Activated naive CD4-positive, alpha-beta T cell treated with anti-CD3 and anti-CD28 coated beads, Interleukin-2, amount 50 U/mL, for 24 hours (primary cell): ENCODE results near the gene ASIC1.

Source experiments
- H3K27ac Mint-ChIP-seq: one replicate; pipeline ENCODE4 v1.8.0; 2021; ENCODE audit warnings: mild to moderate bottlenecking, mixed read lengths
- H3K27me3 Mint-ChIP-seq: one replicate; pipeline ENCODE4 v1.8.0; 2021; ENCODE audit warnings: mixed read lengths
- H3K36me3 Mint-ChIP-seq: one replicate; pipeline ENCODE4 v1.8.0; 2021; ENCODE audit warnings: mixed read lengths
- H3K4me1 Mint-ChIP-seq: one replicate; pipeline ENCODE4 v1.8.0; 2021; ENCODE audit warnings: mixed read lengths
- H3K4me3 Mint-ChIP-seq: one replicate; pipeline ENCODE4 v1.8.0; 2021; ENCODE audit warnings: mild to moderate bottlenecking, mixed read lengths
- H3K9me3 Mint-ChIP-seq: one replicate; pipeline ENCODE4 v1.8.0; 2021; ENCODE audit warnings: mixed read lengths

Gene ASIC1

DNA sequence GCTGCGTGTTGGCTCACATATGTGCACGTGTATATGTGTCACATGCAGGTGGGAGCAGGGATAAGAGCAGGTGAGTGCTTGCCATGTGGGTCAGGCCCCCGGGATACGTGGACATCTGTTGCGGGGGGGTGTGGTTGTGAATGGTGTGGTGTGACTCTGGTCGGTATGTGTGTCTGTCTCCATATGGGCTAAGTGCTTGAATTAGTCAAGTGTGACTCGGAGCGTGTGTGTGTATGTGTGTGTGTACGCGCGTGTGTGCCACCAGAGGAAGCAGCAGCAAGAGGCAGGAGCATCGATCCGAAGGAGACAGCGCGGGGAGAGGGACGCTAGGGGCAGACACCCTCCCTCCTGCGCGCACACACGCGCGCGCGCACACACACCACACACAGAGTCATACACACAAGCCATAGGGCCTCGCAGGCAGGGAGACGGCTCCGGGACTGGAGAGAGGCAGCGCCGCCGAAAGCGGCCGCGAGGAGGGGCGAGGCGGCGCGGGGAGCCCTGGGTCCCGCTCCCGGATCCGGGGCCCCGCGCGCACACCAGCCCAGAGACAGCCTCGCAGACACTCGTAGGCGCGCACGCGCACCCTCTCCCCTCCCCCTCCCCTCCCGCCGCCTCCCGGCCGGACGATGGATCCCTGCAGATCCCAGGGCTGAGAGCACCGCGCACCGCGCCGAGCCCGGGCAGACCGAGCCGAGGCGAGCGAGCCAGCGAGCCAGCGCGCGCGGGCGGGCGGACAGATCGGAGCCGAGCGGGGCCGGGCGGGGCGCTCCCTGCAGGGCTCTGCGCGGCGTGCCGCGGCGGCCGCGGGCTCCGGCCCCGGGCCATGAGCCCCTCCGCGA, at the start of gene ASIC1:
Gene ASIC1, plus strand, starts transcription at position 597 of the 842 bp plus-strand sequence. CDS start 1,171 bp downstream, outside the sequence.
- no peaks in the 10 kb centered on the region for H3K36me3 Mint-ChIP-seq
- peaks cover 31% of the 10 kb centered on the region for H3K4me1 Mint-ChIP-seq
- peak within 1 kb of the TSS; percentile 69 for H3K27ac Mint-ChIP-seq
- H3K27me3 Mint-ChIP-seq = peaks cover 21% of the 10 kb centered on the region
- peak within 1 kb of the TSS; percentile 93 for H3K4me3 Mint-ChIP-seq
- no peaks in the 10 kb centered on the region for H3K9me3 Mint-ChIP-seq

DNA sequence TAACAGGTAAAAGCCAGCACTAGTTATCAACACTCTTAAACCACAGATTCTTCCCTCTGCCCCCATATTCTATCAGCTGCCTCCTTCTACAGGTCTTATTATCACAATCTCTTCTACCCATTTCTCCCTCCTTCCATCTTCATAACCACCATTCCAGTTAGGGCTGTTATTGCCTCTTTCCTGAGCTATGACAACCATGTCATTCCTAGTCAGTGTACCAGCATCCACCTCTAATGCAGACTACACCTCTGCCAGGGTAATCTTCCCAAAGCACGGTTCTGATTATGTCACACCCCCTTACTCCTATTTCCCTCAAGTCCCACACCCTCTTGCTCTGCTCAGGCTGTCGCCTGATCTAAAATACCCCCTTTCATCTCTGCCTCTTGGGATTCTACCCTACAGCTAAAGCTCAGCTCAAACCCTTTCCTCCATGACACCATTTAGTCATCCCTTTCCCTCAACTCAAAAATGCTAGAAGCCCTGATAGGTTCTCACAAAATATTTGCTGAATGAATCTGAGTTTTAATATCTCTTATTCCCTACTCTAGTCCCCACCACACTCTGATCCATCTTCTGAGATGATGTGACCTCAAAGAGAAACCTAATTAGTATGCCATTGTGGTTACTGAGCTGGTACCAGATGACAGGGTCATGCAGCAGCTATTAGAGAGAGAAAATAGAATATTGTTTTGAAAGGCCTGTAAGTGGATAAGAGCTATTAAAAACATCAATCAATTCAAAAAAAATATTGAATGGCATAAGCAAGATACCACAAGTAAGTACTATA, 43.8 kb upstream of the ASIC1 start:
- H3K4me3 Mint-ChIP-seq = no peak overlapping the region
- H3K27me3 Mint-ChIP-seq = no peaks in the 10 kb centered on the region
- peaks cover 4% of the 10 kb centered on the region for H3K4me1 Mint-ChIP-seq
- H3K27ac Mint-ChIP-seq = no peak overlapping the region
- H3K9me3 Mint-ChIP-seq = no peaks in the 10 kb centered on the region
- peaks cover 6% of the 10 kb centered on the region for H3K36me3 Mint-ChIP-seq

DNA sequence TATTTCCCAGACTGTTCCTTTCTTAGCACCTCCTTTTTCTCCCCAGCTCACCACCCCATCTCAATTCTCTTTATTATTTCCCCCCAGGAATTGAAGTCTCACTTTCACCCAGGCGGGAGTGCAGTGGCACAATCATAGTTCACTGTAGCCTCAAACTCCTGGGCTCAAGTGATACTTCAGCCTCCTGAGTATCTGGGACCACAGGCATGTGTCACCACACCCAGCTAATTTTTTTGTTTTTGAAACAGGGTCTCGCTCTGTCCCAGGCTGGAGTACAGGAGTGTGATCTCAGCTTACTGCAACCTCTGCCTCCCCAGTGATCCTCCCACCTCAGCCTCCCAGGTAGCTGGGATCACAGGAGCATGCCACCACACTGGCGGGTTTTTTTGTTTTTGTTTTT, 43.1 kb upstream of the ASIC1 start:
- Mint-ChIP-seq H3K4me1 (peaks cover 4% of the 10 kb centered on the region), H3K36me3 (peaks cover 6% of the 10 kb centered on the region)

DNA sequence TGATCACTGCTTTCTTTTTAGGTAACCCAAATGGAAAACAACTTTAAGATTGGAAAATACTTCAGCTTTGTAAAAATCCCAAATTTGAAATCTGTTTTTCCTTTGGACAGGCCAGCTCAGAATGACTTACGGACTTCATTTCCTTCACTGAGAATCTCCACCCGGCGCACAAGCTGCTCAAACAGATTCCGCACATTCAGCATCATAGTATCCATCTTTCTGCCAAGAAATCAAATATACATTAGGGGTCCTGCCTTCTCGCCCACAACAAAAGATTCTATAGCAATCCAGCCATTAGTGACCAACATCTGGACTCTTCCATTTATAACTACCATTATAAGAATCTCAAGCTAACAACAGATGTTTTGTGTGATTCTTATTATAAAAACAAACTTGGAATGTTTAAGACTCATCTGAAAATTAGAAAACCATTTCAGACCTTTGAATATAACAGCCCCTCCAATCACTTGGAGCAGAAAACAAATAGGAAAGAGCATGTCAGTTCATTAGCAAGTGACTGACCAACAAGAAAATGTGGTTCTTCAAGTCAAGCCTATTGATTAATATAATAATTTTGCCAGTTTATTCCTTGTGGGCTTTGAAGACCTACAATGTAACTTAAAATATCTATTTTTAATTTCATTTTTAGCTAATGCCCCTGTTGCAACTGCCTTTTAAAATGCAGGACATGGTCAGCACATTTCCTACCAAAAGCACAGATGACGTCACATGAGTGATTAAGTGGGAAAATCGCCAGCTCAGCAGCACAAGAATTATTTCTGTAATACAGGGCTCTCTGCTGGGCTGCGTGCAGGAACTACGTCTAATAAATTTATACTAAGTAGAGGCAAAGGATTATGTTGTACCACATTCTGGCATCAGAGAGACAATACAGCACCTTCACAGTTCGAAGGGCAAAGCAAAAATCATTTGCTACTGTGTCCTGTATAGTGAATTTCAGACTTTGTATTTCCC, 40.6 kb upstream of the ASIC1 start:
- Mint-ChIP-seq H3K27ac (no peak overlapping the region), H3K36me3 (peaks cover 6% of the 10 kb centered on the region), H3K4me3 (no peak overlapping the region), H3K27me3 (no peaks in the 10 kb centered on the region), H3K9me3 (no peaks in the 10 kb centered on the region), H3K4me1 (peaks cover 4% of the 10 kb centered on the region)

More for the DNA sequence above, 43.1 kb upstream of the ASIC1 start:
- no peak overlapping the region for H3K4me3 Mint-ChIP-seq
- H3K27ac Mint-ChIP-seq = no peak overlapping the region
- no peaks in the 10 kb centered on the region for H3K27me3 Mint-ChIP-seq
- H3K9me3 Mint-ChIP-seq = no peaks in the 10 kb centered on the region

DNA sequence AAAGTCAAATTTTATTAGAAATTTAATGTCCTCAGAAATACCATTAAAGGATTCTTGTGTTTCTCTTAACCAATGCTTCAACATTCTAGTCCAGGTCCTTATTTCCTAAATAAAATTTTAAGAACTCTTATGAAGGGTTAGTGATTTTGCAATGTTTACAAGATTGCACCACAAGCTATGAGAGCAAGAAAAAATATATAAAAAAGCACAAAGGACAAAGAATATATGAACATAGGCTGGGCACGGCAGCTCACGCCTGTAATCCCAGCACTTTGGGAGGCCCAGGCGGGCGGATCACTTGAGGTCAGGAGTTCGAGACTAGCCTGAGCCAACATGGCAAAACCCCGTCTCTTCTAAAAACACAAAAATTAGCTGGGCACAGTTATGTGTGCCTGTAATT, 39.8 kb upstream of the ASIC1 start:
- Mint-ChIP-seq H3K4me1 (peaks cover 4% of the 10 kb centered on the region), H3K9me3 (no peaks in the 10 kb centered on the region), H3K27ac (no peak overlapping the region), H3K36me3 (peaks cover 6% of the 10 kb centered on the region), H3K27me3 (no peaks in the 10 kb centered on the region), H3K4me3 (no peak overlapping the region)

DNA sequence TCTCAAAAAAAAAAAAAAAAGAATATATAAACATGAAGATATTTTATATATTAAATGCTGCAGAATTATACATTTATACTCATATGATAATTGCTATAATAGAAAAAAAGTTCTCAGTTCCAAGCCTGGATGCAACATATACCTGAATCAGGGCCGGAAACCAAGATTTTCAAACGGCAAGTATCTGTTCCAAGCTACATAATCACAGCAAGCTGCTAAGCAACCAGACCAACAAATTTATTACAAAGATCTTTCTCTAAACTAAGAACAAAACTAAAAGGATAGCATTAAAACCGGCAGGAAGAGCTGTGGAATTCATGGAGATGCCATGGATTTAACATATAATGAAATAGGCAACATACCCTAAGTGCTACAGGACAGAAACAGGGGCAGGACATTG, 39.2 kb upstream of the ASIC1 start:
- H3K4me1 Mint-ChIP-seq = peaks cover 4% of the 10 kb centered on the region
- no peak overlapping the region for H3K27ac Mint-ChIP-seq
- H3K36me3 Mint-ChIP-seq = peaks cover 6% of the 10 kb centered on the region
- no peaks in the 10 kb centered on the region for H3K9me3 Mint-ChIP-seq
- H3K4me3 Mint-ChIP-seq = no peak overlapping the region
- H3K27me3 Mint-ChIP-seq = no peaks in the 10 kb centered on the region

DNA sequence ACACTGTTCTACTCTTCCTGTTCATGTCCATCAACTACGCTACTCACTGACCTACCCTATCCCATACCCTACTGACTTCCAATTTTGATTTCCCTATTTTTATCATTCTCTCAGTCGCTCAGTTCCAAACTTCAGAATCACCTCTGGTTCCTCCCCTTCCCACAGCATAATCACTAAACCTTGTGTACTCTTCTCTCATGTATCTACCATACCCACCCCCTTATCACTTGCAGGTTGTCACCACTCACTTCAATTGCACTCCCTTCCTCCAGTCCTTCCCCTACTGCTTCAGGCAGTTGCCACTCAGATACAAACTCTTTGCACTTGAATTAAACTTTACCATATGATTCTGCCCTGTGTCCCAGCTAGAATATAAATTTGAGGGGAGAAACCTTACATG, 38.4 kb upstream of the ASIC1 start:
- H3K4me3 Mint-ChIP-seq = no peak overlapping the region
- no peaks in the 10 kb centered on the region for H3K27me3 Mint-ChIP-seq
- H3K9me3 Mint-ChIP-seq = no peaks in the 10 kb centered on the region
- H3K27ac Mint-ChIP-seq = no peak overlapping the region
- H3K36me3 Mint-ChIP-seq = peaks cover 4% of the 10 kb centered on the region
- H3K4me1 Mint-ChIP-seq = no peaks in the 10 kb centered on the region

DNA sequence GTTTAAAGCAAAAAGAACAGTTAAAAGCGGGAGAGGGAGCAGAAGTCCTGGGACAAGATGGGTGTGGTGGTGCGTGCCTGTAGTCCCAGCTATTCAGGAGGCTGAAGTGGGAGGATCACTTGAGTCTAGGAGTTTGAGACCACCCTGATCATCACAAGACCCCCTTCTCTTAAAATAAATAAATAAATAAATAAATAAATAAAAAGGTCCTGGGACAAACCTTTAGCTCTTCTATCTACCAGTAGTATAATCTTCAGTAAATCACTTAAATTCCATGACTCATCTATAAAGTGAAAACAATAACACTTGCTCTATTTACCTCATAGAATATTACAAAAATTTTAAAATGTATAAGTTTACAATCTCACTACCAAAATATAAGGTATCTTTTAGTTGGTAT, 37.9 kb upstream of the ASIC1 start:
- H3K27ac Mint-ChIP-seq = no peak overlapping the region
- H3K4me1 Mint-ChIP-seq = peaks cover 5% of the 10 kb centered on the region
- peaks cover 2% of the 10 kb centered on the region for H3K36me3 Mint-ChIP-seq
- no peaks in the 10 kb centered on the region for H3K27me3 Mint-ChIP-seq
- H3K4me3 Mint-ChIP-seq = no peak overlapping the region
- H3K9me3 Mint-ChIP-seq = no peaks in the 10 kb centered on the region

DNA sequence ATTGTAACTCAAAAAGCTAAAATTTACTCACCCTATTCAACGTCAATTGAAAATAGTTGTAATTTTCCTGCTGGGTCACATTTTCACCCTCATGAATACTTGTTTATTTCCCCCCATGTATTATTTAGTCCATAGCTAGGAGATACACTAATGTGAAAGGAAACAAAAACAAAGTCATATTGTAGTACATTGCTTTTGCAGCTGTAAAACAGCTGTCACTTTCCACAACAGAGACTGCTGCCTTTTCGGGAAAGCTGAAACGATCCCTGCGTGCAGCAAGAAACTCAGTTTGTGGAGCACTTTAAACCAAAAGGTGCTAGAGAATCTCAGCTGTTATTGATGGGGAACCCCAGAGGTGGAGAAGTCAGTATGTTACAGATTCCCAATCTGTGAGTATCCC, 36.4 kb upstream of the ASIC1 start:
- Mint-ChIP-seq H3K4me3 (no peak overlapping the region), H3K27ac (no peak overlapping the region), H3K9me3 (peaks cover 6% of the 10 kb centered on the region), H3K27me3 (no peaks in the 10 kb centered on the region), H3K4me1 (peaks cover 17% of the 10 kb centered on the region), H3K36me3 (peaks cover 4% of the 10 kb centered on the region)

DNA sequence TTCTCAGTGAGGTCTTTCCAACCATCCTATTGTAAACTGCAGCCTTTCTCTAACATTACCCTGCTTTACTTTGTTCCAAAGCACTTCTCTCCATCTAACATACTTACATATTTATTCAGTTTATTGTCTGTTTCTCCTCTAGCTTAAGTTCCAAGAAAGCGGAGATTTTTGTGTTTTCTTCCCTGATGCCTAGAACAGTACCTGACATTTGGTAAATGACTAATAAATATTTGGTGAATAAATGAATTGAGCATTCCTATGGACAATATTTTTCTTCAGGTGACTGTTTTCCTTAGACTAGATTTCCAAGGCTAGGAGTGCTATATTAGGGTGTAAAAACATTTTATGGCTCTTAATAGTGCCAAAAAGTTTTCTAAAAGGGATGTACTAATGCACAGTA, 34.5 kb upstream of the ASIC1 start:
- peaks cover 2% of the 10 kb centered on the region for H3K36me3 Mint-ChIP-seq
- no peaks in the 10 kb centered on the region for H3K27me3 Mint-ChIP-seq
- no peak overlapping the region for H3K4me3 Mint-ChIP-seq
- H3K4me1 Mint-ChIP-seq = peaks cover 17% of the 10 kb centered on the region
- H3K27ac Mint-ChIP-seq = no peak overlapping the region
- peaks cover 6% of the 10 kb centered on the region for H3K9me3 Mint-ChIP-seq

DNA sequence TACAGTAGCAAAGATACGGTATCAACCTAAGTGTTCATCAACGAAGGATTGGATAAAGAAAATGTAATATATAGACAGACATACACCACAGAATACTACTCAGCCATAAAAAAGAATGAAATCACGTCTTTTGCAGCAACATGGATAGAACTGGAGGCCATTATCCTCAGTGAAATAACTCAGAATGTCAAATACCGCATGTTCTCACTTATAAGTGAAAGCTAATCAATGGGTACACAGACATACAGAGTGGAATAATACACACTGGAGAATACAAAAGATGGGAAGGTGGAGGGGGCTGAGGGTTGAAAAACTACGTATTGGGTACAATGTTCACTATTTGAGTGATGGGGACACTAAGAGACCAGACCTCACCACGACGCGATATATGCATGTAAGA, 33.2 kb upstream of the ASIC1 start:
- H3K36me3 Mint-ChIP-seq = peaks cover 2% of the 10 kb centered on the region
- peaks cover 6% of the 10 kb centered on the region for H3K9me3 Mint-ChIP-seq
- peak overlapping the region; percentile 96 for H3K4me3 Mint-ChIP-seq
- no peak overlapping the region for H3K27ac Mint-ChIP-seq
- no peaks in the 10 kb centered on the region for H3K27me3 Mint-ChIP-seq
- peaks cover 17% of the 10 kb centered on the region for H3K4me1 Mint-ChIP-seq

DNA sequence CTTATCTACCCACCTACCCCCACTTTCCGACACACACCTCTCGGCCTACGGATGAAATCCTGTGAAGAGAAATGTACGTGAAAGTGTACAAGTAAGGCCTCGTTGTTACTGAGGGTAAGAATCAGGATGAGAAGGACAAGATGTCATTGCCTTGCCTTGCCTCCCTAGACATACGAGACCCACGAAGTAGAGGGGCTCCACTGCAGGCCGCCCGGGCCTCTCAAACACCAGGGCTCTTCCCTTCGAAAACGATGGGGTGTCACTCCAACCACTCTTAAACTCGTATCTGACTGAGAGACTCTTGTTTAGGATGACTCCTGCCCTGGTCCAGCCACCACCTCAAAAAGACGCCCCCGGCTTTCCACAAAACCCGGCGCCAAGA, 32.6 kb upstream of the ASIC1 start:
- Mint-ChIP-seq H3K4me3 (peak overlapping the region; percentile 96), H3K27ac (no peak overlapping the region), H3K27me3 (no peaks in the 10 kb centered on the region), H3K9me3 (peaks cover 6% of the 10 kb centered on the region), H3K4me1 (peaks cover 17% of the 10 kb centered on the region), H3K36me3 (peaks cover 2% of the 10 kb centered on the region)

DNA sequence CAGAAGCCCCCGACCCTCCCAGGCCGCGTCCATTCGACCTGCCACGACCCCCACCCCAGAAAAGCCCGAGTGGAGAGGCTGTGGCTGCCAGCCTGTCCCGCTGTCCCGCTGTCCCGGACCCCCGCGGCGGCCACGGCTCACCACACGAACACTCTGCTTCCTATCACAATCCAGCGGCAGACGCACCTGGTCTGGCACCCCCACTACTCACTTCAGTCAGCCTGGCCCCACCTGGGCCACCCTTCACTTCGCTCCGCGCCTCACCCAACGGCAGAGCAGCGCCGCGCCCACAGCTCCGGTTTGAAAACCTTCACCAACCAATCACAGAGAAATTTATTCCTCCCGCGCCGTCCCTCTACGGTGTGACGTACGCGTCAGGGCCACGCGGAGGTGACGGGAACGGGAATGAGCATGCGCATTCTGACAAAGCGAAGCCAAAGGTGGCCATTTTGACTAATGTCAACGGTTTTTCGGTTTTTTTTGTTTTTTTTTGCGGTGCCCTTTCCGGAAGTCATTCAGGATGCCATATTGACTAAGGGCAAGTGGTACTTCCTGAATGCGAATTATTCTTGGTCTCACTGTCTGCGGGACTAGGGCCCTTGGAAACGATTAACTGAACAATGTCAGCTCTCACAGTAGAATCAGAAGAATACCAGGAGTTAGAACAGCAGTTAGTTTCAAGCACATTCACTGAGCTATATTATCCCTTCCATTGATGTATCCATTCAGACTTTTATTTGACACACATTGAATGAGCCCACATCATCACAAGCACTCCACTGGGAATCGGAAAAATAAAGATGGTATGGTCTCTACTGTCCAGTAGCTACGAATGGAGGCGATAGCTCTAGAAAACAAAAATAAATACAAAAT, 32.0 kb upstream of the ASIC1 start, which contains the start of gene RACGAP1:
Gene RACGAP1, minus strand, starts transcription at position 308 of the 873 bp plus-strand sequence. CDS start 8,779 bp downstream, outside the sequence.
- Mint-ChIP-seq H3K4me1 (peaks cover 17% of the 10 kb centered on the region), H3K27me3 (no peaks in the 10 kb centered on the region), H3K9me3 (peaks cover 6% of the 10 kb centered on the region), H3K36me3 (peaks cover 2% of the 10 kb centered on the region), H3K27ac (peak within 1 kb of the TSS; percentile 88), H3K4me3 (peak within 1 kb of the TSS; percentile 96)

DNA sequence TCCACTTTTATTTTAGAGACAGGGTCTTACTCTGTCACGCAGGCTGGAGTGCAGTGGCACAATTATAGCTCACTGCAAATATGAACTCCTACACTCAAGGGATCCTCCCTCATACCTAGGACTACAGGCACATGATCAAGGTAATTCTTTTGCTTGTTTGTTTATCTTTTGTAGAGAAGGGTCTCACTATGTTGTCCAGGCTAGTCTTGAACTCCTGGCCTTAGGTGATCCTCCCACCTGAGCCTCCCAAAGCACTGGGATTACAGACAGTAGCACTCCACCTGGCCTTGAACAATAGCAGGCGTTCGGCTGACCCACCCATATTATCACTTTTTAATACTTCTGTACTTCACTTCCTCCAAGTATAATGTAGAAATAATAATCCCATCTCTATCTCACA, 30.7 kb upstream of the ASIC1 start:
- Mint-ChIP-seq H3K36me3 (peaks cover 2% of the 10 kb centered on the region), H3K9me3 (peaks cover 6% of the 10 kb centered on the region), H3K27ac (no peak overlapping the region), H3K4me1 (peaks cover 17% of the 10 kb centered on the region), H3K27me3 (peaks cover 4% of the 10 kb centered on the region), H3K4me3 (no peak overlapping the region)
